ENCODE measurements around the gene IL20RB. TPM values are rescaled to one million over a fixed set of nuclear protein-coding genes. Genes with fewer than 3 reads are reported as not detected.
"Not testable (repeated sequence)": the region's sequence is repeated elsewhere in the genome, so short reads cannot be mapped to it uniquely, and the experiment has no call there.

The IL20RB gene
- total RNA-seq, 4 donors from 2014 or later: 0.75 to 1.4 (median 1.1) TPM

DNA sequence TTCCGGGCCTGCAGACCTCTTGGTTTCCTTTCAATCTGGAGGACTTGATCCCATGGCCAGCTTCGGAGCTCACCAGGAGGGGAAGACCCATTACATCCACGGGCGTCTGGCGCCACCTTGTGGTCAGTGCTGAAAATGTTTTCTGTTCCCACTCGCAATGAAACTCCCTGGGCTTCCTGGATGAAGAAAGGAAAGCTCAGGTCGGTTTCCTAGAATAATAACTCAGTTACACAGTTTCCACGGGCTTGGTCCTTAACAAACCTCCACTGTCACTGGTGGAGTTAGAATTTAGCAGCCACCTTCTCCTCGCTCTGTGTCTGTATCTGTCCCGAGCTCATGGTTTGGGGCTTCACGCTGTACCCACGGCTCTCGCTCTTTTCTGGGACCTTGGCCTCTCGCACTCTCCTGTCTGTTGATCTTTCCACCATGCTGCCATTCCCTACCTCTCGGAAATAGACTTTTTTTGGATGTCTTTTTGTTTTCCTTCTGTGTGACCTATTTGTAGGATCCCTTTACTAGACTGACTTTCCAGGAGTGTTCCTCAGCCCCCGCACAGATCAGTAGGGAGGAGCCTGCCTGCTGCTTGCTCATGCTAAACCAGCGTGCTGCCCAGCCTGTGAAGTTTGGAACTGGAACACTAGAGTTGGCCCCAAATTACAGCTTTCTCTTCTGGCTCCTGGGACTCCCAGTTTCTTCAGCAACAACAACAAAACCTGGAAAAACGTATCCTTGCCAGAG is 56.3 kb downstream of the IL20RB start:
- peak overlapping the region; percentile 48 to 62 (median 52) for H3K4me3 ChIP-seq
- no peaks in the 10 kb centered on the region for H3K9me3 ChIP-seq
- H3K36me3 ChIP-seq: no peaks in the 10 kb centered on the region
- DNase-seq (ENCODE audit: extremely low spot score): peak; percentile 98
- H3K4me1 ChIP-seq: peaks cover 8 to 12% (median 9%) of the 10 kb centered on the region in 4 donors
- 13% methylated on average over 18 of the region's 18 CpGs for WGBS
- peak overlapping the region; percentile 71 to 81 (median 73) for H3K27ac ChIP-seq (replicated peaks in 1 of 4)
- H3K27me3 ChIP-seq: no peaks in the 10 kb centered on the region
- intact Hi-C loops (cut with DNase I): loop anchor here (1.0 to 5.0 kb wide), 4 partner anchors 152 to 937 kb away; partner anchors contain the start of gene NCK1
- no peak for TF ChIP-seq EP300 (IDR thresholded peaks at IDR 0.05)
- TF ChIP-seq, protein P1, sequence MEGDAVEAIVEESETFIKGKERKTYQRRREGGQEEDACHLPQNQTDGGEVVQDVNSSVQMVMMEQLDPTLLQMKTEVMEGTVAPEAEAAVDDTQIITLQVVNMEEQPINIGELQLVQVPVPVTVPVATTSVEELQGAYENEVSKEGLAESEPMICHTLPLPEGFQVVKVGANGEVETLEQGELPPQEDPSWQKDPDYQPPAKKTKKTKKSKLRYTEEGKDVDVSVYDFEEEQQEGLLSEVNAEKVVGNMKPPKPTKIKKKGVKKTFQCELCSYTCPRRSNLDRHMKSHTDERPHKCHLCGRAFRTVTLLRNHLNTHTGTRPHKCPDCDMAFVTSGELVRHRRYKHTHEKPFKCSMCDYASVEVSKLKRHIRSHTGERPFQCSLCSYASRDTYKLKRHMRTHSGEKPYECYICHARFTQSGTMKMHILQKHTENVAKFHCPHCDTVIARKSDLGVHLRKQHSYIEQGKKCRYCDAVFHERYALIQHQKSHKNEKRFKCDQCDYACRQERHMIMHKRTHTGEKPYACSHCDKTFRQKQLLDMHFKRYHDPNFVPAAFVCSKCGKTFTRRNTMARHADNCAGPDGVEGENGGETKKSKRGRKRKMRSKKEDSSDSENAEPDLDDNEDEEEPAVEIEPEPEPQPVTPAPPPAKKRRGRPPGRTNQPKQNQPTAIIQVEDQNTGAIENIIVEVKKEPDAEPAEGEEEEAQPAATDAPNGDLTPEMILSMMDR (IDR thresholded peaks at IDR 0.05): peak; percentile 85 to 96 (median 91)
- peak; percentile 42 to 61 for TF ChIP-seq POLR2AphosphoS5 (IDR thresholded peaks at IDR 0.05)

DNA sequence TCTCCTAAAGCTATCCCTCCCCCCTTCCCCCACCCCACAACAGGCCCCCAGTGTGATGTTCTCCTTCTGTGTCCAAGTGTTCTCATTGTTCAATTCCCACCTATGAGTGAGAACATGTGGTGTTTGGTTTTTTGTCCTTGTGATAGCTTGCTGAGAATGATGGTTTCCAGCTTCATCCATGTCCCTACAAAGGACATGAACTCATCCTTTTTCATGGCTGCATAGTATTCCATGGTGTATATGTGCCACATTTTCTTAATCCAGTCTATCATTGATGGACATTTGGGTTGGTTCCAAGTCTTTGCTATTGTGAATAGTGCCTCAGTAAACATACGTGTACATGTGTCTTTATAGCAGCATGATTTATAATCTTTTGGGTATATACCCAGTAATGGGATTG is 59.5 kb downstream of the IL20RB start:
- WGBS: 91% methylated on average over 1 of the region's 1 CpG
- H3K27me3 ChIP-seq; H3K9me3 ChIP-seq; H3K4me3 ChIP-seq; H3K27ac ChIP-seq (replicated peaks in 1 of 4); intact Hi-C loops (cut with DNase I); DNase-seq (ENCODE audit: extremely low spot score); H3K36me3 ChIP-seq: not testable (repeated sequence)
- peaks cover 5 to 12% (median 11%) of the 10 kb centered on the region in 4 donors for H3K4me1 ChIP-seq

DNA sequence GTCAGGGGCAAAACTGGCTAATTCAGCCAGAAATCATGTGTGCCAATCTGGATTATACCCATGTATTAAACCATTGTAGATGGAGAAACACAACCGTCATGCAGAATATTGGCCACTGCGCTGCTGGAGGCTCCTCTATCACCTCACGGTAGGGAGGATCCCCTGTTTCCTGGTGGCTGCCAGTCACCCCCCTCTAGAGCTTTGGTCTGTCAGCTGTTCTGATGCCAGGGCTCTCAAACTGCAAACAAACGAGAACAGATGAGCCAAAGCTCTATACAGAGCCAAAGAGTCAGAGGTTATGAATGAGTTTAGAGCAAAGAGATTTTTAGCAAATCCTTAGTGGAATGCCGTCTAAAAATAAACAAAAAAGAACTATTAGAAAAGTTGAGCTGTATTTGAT is 62.5 kb downstream of the IL20RB start:
- TF ChIP-seq, protein P1 (IDR thresholded peaks at IDR 0.05): no peak
- TF ChIP-seq EP300 (IDR thresholded peaks at IDR 0.05) (no peak), POLR2AphosphoS5 (IDR thresholded peaks at IDR 0.05) (no peak), POLR2A (IDR thresholded peaks at IDR 0.05; ENCODE audit: low read depth) (no peak)

DNA sequence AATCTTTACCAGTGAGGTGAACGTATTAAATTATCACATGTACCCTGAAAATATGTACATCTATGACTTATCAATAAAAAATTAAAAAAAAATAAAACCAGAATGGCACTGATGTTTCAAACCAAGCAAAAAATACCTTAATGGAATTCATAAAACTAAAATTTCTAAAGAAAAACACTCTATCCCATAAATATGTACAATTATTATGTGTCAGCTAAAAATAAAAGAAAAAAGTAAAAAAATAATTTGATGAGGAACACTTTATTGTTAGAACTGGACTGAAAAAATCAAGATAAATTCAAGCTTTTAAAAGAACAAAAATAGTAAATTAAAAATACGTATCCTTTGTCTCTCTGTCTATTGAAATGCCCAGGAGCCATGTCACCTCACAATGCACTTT is 63.1 kb downstream of the IL20RB start:
- peaks cover 0 to 2% (median 0%) of the 10 kb centered on the region in 4 donors for H3K4me1 ChIP-seq
- no peaks in the 10 kb centered on the region for H3K36me3 ChIP-seq
- no peak overlapping the region for H3K4me3 ChIP-seq
- H3K9me3 ChIP-seq: no peaks in the 10 kb centered on the region
- no peak for TF ChIP-seq EP300 (IDR thresholded peaks at IDR 0.05)
- TF ChIP-seq POLR2AphosphoS5 (IDR thresholded peaks at IDR 0.05): no peak
- TF ChIP-seq, protein P1 (IDR thresholded peaks at IDR 0.05): no peak
- TF ChIP-seq POLR2A (IDR thresholded peaks at IDR 0.05; ENCODE audit: low read depth): no peak
- DNase-seq (ENCODE audit: extremely low spot score): no peak
- H3K27ac ChIP-seq (replicated peaks in 1 of 4): no peak overlapping the region
- intact Hi-C loops (cut with DNase I): no loop called here
- no peaks in the 10 kb centered on the region for H3K27me3 ChIP-seq
- 85% methylated on average over 2 of the region's 2 CpGs for WGBS

More for the DNA sequence above, 62.5 kb downstream of the IL20RB start:
- WGBS: 53% methylated on average over 4 of the region's 5 CpGs
- Histone ChIP-seq H3K4me3 (no peak overlapping the region), H3K4me1 (peaks cover 0 to 2% (median 0%) of the 10 kb centered on the region in 4 donors), H3K36me3 (no peaks in the 10 kb centered on the region), H3K9me3 (no peaks in the 10 kb centered on the region), H3K27ac (replicated peaks in 1 of 4) (no peak overlapping the region), H3K27me3 (no peaks in the 10 kb centered on the region)
- intact Hi-C loops (cut with DNase I): no loop called here
- peak; percentile 80 for DNase-seq (ENCODE audit: extremely low spot score)

DNA sequence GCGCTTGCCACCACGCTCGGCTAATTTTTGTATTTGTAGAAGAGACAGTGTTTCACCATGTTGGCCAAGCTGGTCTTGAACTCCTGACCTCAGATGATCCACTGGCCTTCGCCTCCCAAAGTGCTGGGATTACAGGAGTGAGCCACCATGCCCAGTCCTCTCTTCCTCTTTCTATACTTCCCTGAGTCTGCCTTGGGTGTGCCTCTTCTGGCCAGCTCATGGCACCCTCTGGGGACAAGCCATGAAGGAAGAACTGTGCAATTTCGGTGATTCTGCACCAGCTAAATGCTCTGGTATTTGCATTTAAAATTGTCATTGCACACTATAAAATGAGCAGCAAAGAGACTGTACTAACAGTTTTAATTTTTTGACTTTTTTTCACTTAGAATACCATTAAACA is 66.6 kb downstream of the IL20RB start:
- TF ChIP-seq, protein P1 (IDR thresholded peaks at IDR 0.05): no peak
- TF ChIP-seq EP300 (IDR thresholded peaks at IDR 0.05) (no peak), POLR2AphosphoS5 (IDR thresholded peaks at IDR 0.05) (no peak), POLR2A (IDR thresholded peaks at IDR 0.05; ENCODE audit: low read depth) (no peak)
- WGBS: 83% methylated on average over 5 of the region's 5 CpGs
- intact Hi-C loops (cut with DNase I): no loop called here
- no peak overlapping the region for H3K27ac ChIP-seq (replicated peaks in 1 of 4)
- H3K4me1 ChIP-seq: peaks cover 0 to 2% (median 0%) of the 10 kb centered on the region in 4 donors
- DNase-seq (ENCODE audit: extremely low spot score): no peak
- H3K4me3 ChIP-seq: no peak overlapping the region
- H3K9me3 ChIP-seq: no peaks in the 10 kb centered on the region
- no peaks in the 10 kb centered on the region for H3K36me3 ChIP-seq
- no peaks in the 10 kb centered on the region for H3K27me3 ChIP-seq
